Endothelial cell (in vitro differentiated cells): ENCODE data around the gene SYT3. TPM values are rescaled to one million over a fixed set of nuclear protein-coding genes. Genes with fewer than 3 reads are reported as not detected.

Experiments
- DNase-seq: peaks from one replicate; pipeline ENCODE4 v3.0.0; 2021; ENCODE audit warnings: low spot score
- H3K27ac Mint-ChIP-seq: one replicate; pipeline ENCODE4 v1.8.0; 2021; ENCODE audit warnings: mixed read lengths, inconsistent platforms; ENCODE audit not compliant: unreplicated experiment
- H3K27me3 Mint-ChIP-seq: one replicate; pipeline ENCODE4 v1.8.0; 2021; ENCODE audit warnings: mild to moderate bottlenecking, moderate library complexity, mixed read lengths, inconsistent platforms; ENCODE audit not compliant: unreplicated experiment
- H3K36me3 Mint-ChIP-seq: one replicate; pipeline ENCODE4 v1.8.0; 2021; ENCODE audit warnings: mild to moderate bottlenecking, low read depth, mixed read lengths, inconsistent platforms; ENCODE audit not compliant: unreplicated experiment
- H3K4me1 Mint-ChIP-seq: one replicate; pipeline ENCODE4 v1.8.0; 2021; ENCODE audit warnings: mild to moderate bottlenecking, mixed read lengths, inconsistent platforms; ENCODE audit not compliant: unreplicated experiment
- H3K4me3 Mint-ChIP-seq: one replicate; pipeline ENCODE4 v1.8.0; 2021; ENCODE audit warnings: mild to moderate bottlenecking, mixed read lengths, inconsistent platforms; ENCODE audit not compliant: unreplicated experiment
- H3K9me3 Mint-ChIP-seq: one replicate; pipeline ENCODE4 v1.8.0; 2021; ENCODE audit warnings: mixed read lengths, inconsistent platforms; ENCODE audit not compliant: unreplicated experiment
- CTCF ChIP-seq: fragments of 200-600 bp; sonication (generic); IDR thresholded peaks from one replicate; pipeline ENCODE4 v1.5.0; 2021; ENCODE audit warnings: antibody characterized with exemption; ENCODE audit not compliant: unreplicated experiment
- total RNA-seq: library from RNA; stranded (reverse); fragmentation: NEBNext Ultra II Directional; extraction: Animal tissue kit (Norgen Biotek cat#: 25700); gene quantifications from one replicate; pipeline ENCODE4 v1.2.1, GENCODE V29; 2021; ENCODE audit not compliant: unreplicated experiment

Gene SYT3
- total RNA-seq, 1 donor from 2014 or later, result 0.15 TPM

GRCh38 chr19:50647879-50648615, 8.4 kb upstream of the SYT3 start:
- H3K27me3 Mint-ChIP-seq, result peaks cover 9% of the 10 kb centered on the region

GRCh38 chr19:50646074-50646807, 6.6 kb upstream of the SYT3 start:
- Mint-ChIP-seq H3K27ac (no peak overlapping the region), H3K27me3 (peaks cover 9% of the 10 kb centered on the region), H3K4me3 (no peak overlapping the region), H3K4me1 (peaks cover 3% of the 10 kb centered on the region), H3K9me3 (peaks cover 31% of the 10 kb centered on the region), H3K36me3 (peaks cover 10% of the 10 kb centered on the region)
- no peak for TF ChIP-seq CTCF
- no peak for DNase-seq

More at GRCh38 chr19:50647879-50648615, 8.4 kb upstream of the SYT3 start:
- Mint-ChIP-seq H3K9me3 (peaks cover 30% of the 10 kb centered on the region), H3K27ac (no peak overlapping the region), H3K4me3 (peak overlapping the region; percentile 52), H3K4me1 (peaks cover 3% of the 10 kb centered on the region), H3K36me3 (peaks cover 10% of the 10 kb centered on the region)
- DNase-seq, result no peak
- TF ChIP-seq CTCF, result no peak

- DNase-seq, result no peak
- no peak for TF ChIP-seq CTCF
- Mint-ChIP-seq H3K4me1 (peaks cover 3% of the 10 kb centered on the region), H3K27me3 (peaks cover 9% of the 10 kb centered on the region), H3K27ac (no peak overlapping the region), H3K4me3 (no peak overlapping the region), H3K9me3 (peaks cover 32% of the 10 kb centered on the region), H3K36me3 (peaks cover 7% of the 10 kb centered on the region)
These were observed 5.4 kb upstream of the SYT3 start for GRCh38 chr19:50645107-50645506.

- peaks cover 28% of the 10 kb centered on the region for H3K9me3 Mint-ChIP-seq
- no peak for TF ChIP-seq CTCF
- H3K27ac Mint-ChIP-seq, result no peak overlapping the region
- H3K4me1 Mint-ChIP-seq, result peaks cover 3% of the 10 kb centered on the region
- no peak overlapping the region for H3K4me3 Mint-ChIP-seq
- H3K36me3 Mint-ChIP-seq, result peaks cover 4% of the 10 kb centered on the region
- peaks cover 5% of the 10 kb centered on the region for H3K27me3 Mint-ChIP-seq
- DNase-seq, result no peak
These were observed 4.7 kb upstream of the SYT3 start for GRCh38 chr19:50644315-50644915.
